Natural killer cell (primary cell): ENCODE results near the gene ZNF692. TPM values are rescaled to one million over a fixed set of nuclear protein-coding genes. Genes with fewer than 3 reads are reported as not detected.
"Not testable (repeated sequence)": the region's sequence is repeated elsewhere in the genome, so short reads cannot be mapped to it uniquely, and the experiment has no call there.

Experiments used
- ATAC-seq, 3 donors: fragments of 150-1000 bp in 2 of 3; fragments of 200-7000 bp in 1 of 3; cut with Tn5 transposase; 1 replicate in 1 of 3; 2 replicates in 2 of 3; pipeline ENCODE4 v1.10.0; 2021; ENCODE audit warnings: mild to moderate bottlenecking in 2 of 3, moderate library complexity in 2 of 3
- DNase-seq, 2 donors: peaks; one replicate each; pipeline versions ENCODE4 v3.0.0 to v3.0.0-alpha.2; 2013 to 2021; ENCODE audit warnings: mixed read lengths in 1 of 2
- H3K27ac ChIP-seq: one replicate; pipeline ENCODE4 v1.5.1; 2013; ENCODE audit warnings: mild to moderate bottlenecking, low read length
- H3K27me3 ChIP-seq: one replicate; pipeline ENCODE4 v1.6.1; 2013; ENCODE audit warnings: low read length; ENCODE audit not compliant: control insufficient read depth, insufficient read depth
- H3K36me3 ChIP-seq: one replicate; pipeline ENCODE4 v1.6.1; 2013; ENCODE audit warnings: low read length; ENCODE audit not compliant: control insufficient read depth, insufficient read depth
- H3K4me1 ChIP-seq: one replicate; pipeline ENCODE4 v1.6.1; 2013; ENCODE audit warnings: low read length; ENCODE audit not compliant: control insufficient read depth, insufficient read depth
- H3K4me3 ChIP-seq: one replicate; pipeline ENCODE4 v1.5.1; 2013; ENCODE audit warnings: low read length
- H3K9me3 ChIP-seq: one replicate; pipeline ENCODE4 v1.6.1; 2013; ENCODE audit warnings: low read length; ENCODE audit not compliant: control insufficient read depth, insufficient read depth
- H3K27ac Mint-ChIP-seq, 2 donors: one replicate each; pipeline ENCODE4 v1.8.0; 2022; ENCODE audit warnings: mild to moderate bottlenecking in 2 of 2, mixed read lengths in 2 of 2, moderate library complexity in 1 of 2
- H3K27me3 Mint-ChIP-seq, 2 donors: one replicate each; pipeline ENCODE4 v1.8.0; 2022; ENCODE audit warnings: low read depth in 2 of 2, mixed read lengths in 2 of 2
- H3K36me3 Mint-ChIP-seq: one replicate; pipeline ENCODE4 v1.8.0; 2022; ENCODE audit warnings: mixed read lengths
- H3K4me1 Mint-ChIP-seq, 2 donors: one replicate each; pipeline ENCODE4 v1.8.0; 2022; ENCODE audit warnings: mixed read lengths in 2 of 2
- H3K4me3 Mint-ChIP-seq: one replicate; pipeline ENCODE4 v1.8.0; 2022; ENCODE audit warnings: mild to moderate bottlenecking, moderate library complexity, mixed read lengths
- H3K9me3 Mint-ChIP-seq, 2 donors: one replicate each; pipeline ENCODE4 v1.8.0; 2022; ENCODE audit warnings: mixed read lengths in 2 of 2
- WGBS: methylation state at CpG from one replicate; pipeline ENCODE4 v1.1.7; 2013; ENCODE audit warnings: missing lambda C conversion rate; ENCODE audit not compliant: insufficient coverage; 5-methylcytosine and 5-hydroxymethylcytosine counted together
- intact Hi-C: fragments of 100-400 bp; cut with micrococcal nuclease; formaldehyde crosslinking; loops from one replicate; pipeline ENCODE4 v1.14.2; 2022
- total RNA-seq, 4 donors: library from RNA; stranded (reverse); fragments of 120-200 nt in 1 of 4; gene quantifications; one replicate each; pipeline versions ENCODE4 v1.2.3 to v1.2.4, GENCODE V29; 2013 to 2022
- TF ChIP-seq, protein P1 (sequence below): fragments of 200-600 bp; IDR thresholded peaks from one replicate; pipeline ENCODE4 v1.8.0; 2022; ENCODE audit warnings: antibody characterized with exemption

ZNF692 gene
- total RNA-seq, 3 donors from 2014 or later (not counting 1 experiment from before 2014, with no cell fraction given), result 50.4 to 58.7 (median 52.3) TPM

DNA sequence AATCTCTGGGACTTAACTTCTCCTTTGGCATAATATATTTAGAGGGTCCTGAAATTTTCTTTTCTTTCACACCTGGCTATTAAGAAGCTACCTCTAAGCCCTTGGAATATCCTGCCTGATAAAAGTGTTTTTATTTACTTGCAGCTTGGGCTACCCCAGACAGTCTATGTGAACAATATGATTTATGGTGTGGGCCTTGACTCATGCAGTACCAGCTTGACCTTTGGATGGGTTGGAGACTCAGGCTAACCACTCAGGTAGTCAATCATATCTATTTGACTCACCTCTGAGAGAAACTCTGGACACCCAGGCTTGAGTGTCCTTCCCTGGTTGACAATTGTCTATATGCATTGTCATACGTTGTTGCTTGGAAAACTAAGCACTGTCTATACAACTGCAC is 33.7 kb upstream of the ZNF692 start:
- no peak overlapping the region for H3K4me3 ChIP-seq
- Mint-ChIP-seq H3K36me3 (no peaks in the 10 kb centered on the region), H3K27me3 (peaks cover 12 to 24% of the 10 kb centered on the region in 2 donors), H3K9me3 (no peaks in the 10 kb centered on the region), H3K4me1 (peaks cover 0 to 13% of the 10 kb centered on the region in 2 donors), H3K4me3 (no peak overlapping the region), H3K27ac (no peak overlapping the region)
- TF ChIP-seq, protein P1, sequence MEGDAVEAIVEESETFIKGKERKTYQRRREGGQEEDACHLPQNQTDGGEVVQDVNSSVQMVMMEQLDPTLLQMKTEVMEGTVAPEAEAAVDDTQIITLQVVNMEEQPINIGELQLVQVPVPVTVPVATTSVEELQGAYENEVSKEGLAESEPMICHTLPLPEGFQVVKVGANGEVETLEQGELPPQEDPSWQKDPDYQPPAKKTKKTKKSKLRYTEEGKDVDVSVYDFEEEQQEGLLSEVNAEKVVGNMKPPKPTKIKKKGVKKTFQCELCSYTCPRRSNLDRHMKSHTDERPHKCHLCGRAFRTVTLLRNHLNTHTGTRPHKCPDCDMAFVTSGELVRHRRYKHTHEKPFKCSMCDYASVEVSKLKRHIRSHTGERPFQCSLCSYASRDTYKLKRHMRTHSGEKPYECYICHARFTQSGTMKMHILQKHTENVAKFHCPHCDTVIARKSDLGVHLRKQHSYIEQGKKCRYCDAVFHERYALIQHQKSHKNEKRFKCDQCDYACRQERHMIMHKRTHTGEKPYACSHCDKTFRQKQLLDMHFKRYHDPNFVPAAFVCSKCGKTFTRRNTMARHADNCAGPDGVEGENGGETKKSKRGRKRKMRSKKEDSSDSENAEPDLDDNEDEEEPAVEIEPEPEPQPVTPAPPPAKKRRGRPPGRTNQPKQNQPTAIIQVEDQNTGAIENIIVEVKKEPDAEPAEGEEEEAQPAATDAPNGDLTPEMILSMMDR, result no peak
- no peaks in the 10 kb centered on the region for H3K36me3 ChIP-seq
- H3K27me3 ChIP-seq, result peaks cover under 1% of the 10 kb centered on the region
- intact Hi-C loops, result no loop called here
- WGBS, result 91% methylated on average over 1 of the region's 1 CpG
- ATAC-seq (no peak), DNase-seq (no peak)
- H3K9me3 ChIP-seq, result no peaks in the 10 kb centered on the region
- H3K27ac ChIP-seq, result no peak overlapping the region
- H3K4me1 ChIP-seq, result no peaks in the 10 kb centered on the region

DNA sequence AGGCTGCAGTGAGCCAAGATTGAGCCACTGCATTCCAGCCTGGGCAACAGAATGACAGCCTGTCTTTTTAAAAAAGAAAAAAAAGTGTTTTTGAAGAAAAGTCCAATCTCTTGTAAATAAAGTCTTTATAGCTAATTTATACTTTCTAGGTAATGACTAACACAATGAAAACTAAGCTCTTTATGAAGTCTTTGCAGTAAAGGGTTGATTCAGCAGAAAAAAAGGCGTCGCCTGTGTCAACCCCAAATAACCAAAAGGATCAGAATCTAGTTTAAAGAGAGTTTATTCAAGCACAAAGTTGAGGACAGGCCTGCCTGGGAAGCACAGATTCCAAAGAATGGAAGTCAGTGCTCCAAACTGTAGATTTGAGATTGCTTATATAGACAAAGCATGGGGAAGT is 32.9 kb upstream of the ZNF692 start:
- H3K4me1 Mint-ChIP-seq, result peaks cover 0 to 13% of the 10 kb centered on the region in 2 donors
- H3K27me3 Mint-ChIP-seq, result peaks cover 12 to 24% of the 10 kb centered on the region in 2 donors
- Histone ChIP-seq H3K27ac (no peak overlapping the region), H3K4me3 (no peak overlapping the region), H3K27me3 (no peaks in the 10 kb centered on the region), H3K36me3 (no peaks in the 10 kb centered on the region), H3K4me1 (no peaks in the 10 kb centered on the region), H3K9me3 (no peaks in the 10 kb centered on the region)
- ATAC-seq (no peak), DNase-seq (no peak)
- intact Hi-C loops, result no loop called here
- no peaks in the 10 kb centered on the region for H3K36me3 Mint-ChIP-seq
- H3K27ac Mint-ChIP-seq, result no peak overlapping the region
- 67% methylated on average over 1 of the region's 2 CpGs for WGBS
- H3K4me3 Mint-ChIP-seq, result no peak overlapping the region
- TF ChIP-seq, protein P1, result no peak
- no peaks in the 10 kb centered on the region for H3K9me3 Mint-ChIP-seq

DNA sequence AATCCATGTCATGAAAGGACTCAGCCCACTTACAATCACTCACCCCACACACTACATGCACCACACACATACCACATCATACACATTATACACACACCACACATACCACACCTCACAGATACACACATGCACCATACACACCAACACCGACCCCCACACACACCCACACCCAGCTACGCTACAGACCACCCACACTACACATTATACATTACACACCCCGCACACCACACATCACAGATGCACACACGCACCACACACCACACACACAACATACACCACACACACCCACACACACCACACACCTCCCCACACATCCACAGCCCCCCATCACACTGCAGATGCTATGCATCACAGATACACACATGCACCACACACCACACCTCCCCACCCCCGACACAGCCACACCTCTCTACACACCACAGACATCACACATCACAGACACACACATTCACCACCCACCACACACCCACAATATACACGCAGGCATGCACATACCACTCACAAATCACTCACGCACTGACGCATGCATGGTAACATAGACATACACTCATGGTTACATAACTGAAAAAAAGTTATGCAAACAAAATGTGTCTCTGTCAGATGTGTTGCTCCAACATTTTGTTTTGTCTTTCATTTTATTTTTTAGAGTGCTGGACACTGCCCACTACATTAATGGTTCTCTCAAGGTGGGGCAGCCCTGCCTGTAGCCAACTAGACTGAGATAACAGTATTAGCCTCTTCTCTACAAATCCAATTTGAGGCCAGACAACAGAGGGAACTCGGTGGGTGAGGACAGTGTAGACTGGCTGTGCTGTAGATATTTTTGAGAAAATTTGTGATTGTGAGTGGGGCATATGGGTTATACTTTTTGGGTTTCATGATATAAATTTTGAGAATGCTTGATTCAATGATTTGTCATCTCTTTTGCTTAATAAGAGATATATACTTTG is 31.9 kb upstream of the ZNF692 start:
- Histone ChIP-seq H3K9me3 (no peaks in the 10 kb centered on the region), H3K36me3 (no peaks in the 10 kb centered on the region), H3K27ac (no peak overlapping the region), H3K4me3 (no peak overlapping the region), H3K4me1 (no peaks in the 10 kb centered on the region), H3K27me3 (no peaks in the 10 kb centered on the region)
- Mint-ChIP-seq H3K4me1 (peaks cover 0 to 13% of the 10 kb centered on the region in 2 donors), H3K9me3 (no peaks in the 10 kb centered on the region), H3K27ac (no peak overlapping the region), H3K27me3 (peaks cover 12 to 16% of the 10 kb centered on the region in 2 donors), H3K4me3 (no peak overlapping the region), H3K36me3 (no peaks in the 10 kb centered on the region)
- 76% methylated on average over 9 of the region's 9 CpGs for WGBS
- ATAC-seq (peak; percentile 31 to 45 (median 44)), DNase-seq (no peak)
- intact Hi-C loops, result no loop called here
- TF ChIP-seq, protein P1, result no peak

DNA sequence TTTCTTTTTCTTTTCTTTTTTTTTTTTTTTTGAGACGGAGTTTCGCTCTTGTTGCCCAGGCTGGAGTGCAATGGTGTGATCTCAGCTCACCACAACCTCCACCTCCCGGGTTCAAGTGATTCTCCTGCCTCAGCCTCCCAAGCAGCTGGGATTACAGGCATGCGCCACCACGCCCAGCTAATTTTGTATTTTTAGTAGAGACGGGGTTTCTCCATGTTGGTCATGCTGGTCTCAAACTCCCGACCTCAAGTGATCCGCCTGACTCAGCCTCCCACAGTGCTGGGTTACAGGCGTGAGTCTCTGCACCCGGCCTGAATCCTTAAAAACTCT is 31.0 kb upstream of the ZNF692 start:
- H3K4me1 ChIP-seq, H3K27ac Mint-ChIP-seq, H3K27me3 ChIP-seq, ATAC-seq, H3K4me3 Mint-ChIP-seq, H3K36me3 ChIP-seq, H3K9me3 Mint-ChIP-seq, intact Hi-C loops, H3K36me3 Mint-ChIP-seq, H3K27ac ChIP-seq, H3K4me3 ChIP-seq, H3K9me3 ChIP-seq, DNase-seq: not testable (repeated sequence)
- Mint-ChIP-seq H3K4me1 (peaks cover 0 to 13% of the 10 kb centered on the region in 2 donors), H3K27me3 (peaks cover 12 to 15% of the 10 kb centered on the region in 2 donors)
- WGBS, result 87% methylated on average over 6 of the region's 10 CpGs
